GM12875 (cell line): ENCODE results near the gene PPIP5K1.

Experiments
- H3K4me3 ChIP-seq: one replicate; pipeline ENCODE4 v1.5.1; 2011; ENCODE audit warnings: low read depth, low read length, control low read depth
- CTCF ChIP-seq: IDR thresholded peaks from 2 replicates; pipeline ENCODE4 v1.5.1; 2011; ENCODE audit warnings: low read depth, mild to moderate bottlenecking, control low read depth, inconsistent platforms, low read length, moderate library complexity, borderline replicate concordance; ENCODE audit not compliant: insufficient read depth

Gene PPIP5K1

GRCh38 chr15:43527802-43528541 is 62.0 kb downstream of the PPIP5K1 start:
- H3K4me3 ChIP-seq, result no peak overlapping the region
- TF ChIP-seq CTCF, result no peak

GRCh38 chr15:43527016-43527801 is 62.8 kb downstream of the PPIP5K1 start:
- H3K4me3 ChIP-seq, result no peak overlapping the region
- no peak for TF ChIP-seq CTCF

GRCh38 chr15:43526261-43526930 is 63.6 kb downstream of the PPIP5K1 start:
- no peak for TF ChIP-seq CTCF
- no peak overlapping the region for H3K4me3 ChIP-seq

GRCh38 chr15:43525131-43525530 is 64.9 kb downstream of the PPIP5K1 start:
- no peak overlapping the region for H3K4me3 ChIP-seq
- no peak for TF ChIP-seq CTCF

GRCh38 chr15:43524254-43524845 is 65.7 kb downstream of the PPIP5K1 start:
- no peak for TF ChIP-seq CTCF
- no peak overlapping the region for H3K4me3 ChIP-seq

GRCh38 chr15:43523646-43524045 is 66.4 kb downstream of the PPIP5K1 start:
- no peak for TF ChIP-seq CTCF
- H3K4me3 ChIP-seq, result no peak overlapping the region

GRCh38 chr15:43522247-43522646 is 67.8 kb downstream of the PPIP5K1 start:
- no peak overlapping the region for H3K4me3 ChIP-seq
- no peak for TF ChIP-seq CTCF
